ENCODE data around the gene KDM4C. TPM values are rescaled to one million over a fixed set of nuclear protein-coding genes. Genes with fewer than 3 reads are reported as not detected.

The KDM4C gene
- total and polyA plus RNA-seq, 7 donors = 16.4 to 33.5 (median 28.8) TPM

- Histone ChIP-seq H3K27me3 (no peaks in the 10 kb centered on the region), H3K27ac (no peak overlapping the region), H3K4me3 (no peak overlapping the region), H3K36me3 (no peaks in the 10 kb centered on the region), H3K9me3 (no peaks in the 10 kb centered on the region), H3K4me1 (peaks cover 0 to 9% (median 6%) of the 10 kb centered on the region in 4 donors)
- intact Hi-C loops (cut with DNase I) = no loop called here
- 79 to 89% methylated on average over 1 of the region's 1 CpG for WGBS, 2 donors
- TF ChIP-seq EP300 (IDR thresholded peaks at IDR 0.05) (no peak), POLR2A (IDR thresholded peaks at IDR 0.05) (no peak), POLR2AphosphoS5 (IDR thresholded peaks at IDR 0.05) (no peak), CTCF (IDR thresholded peaks at IDR 0.05) (no peak)
- DNase-seq = no peak
Observed at GRCh38 chr9:6909181-6909580, 151.4 kb downstream of the KDM4C start.

GRCh38 chr9:6910032-6910431 lies 152.3 kb downstream of the KDM4C start:
- TF ChIP-seq EP300 (IDR thresholded peaks at IDR 0.05) (no peak), CTCF (IDR thresholded peaks at IDR 0.05) (peak in 1 of 4 experiments; percentile 13)
- H3K9me3 ChIP-seq = no peaks in the 10 kb centered on the region
- DNase-seq = no peak
- 48 to 57% methylated on average over 2 of the region's 2 CpGs for WGBS, 2 donors
- H3K27me3 ChIP-seq = no peaks in the 10 kb centered on the region
- H3K4me1 ChIP-seq = peaks cover 0 to 9% (median 6%) of the 10 kb centered on the region in 4 donors
- intact Hi-C loops (cut with DNase I) = no loop called here
- H3K27ac ChIP-seq = no peak overlapping the region
- no peaks in the 10 kb centered on the region for H3K36me3 ChIP-seq
- no peak overlapping the region for H3K4me3 ChIP-seq

- TF ChIP-seq CTCF (IDR thresholded peaks at IDR 0.05) = no peak
- TF ChIP-seq EP300 (IDR thresholded peaks at IDR 0.05) = no peak
- no peak for TF ChIP-seq POLR2AphosphoS5 (IDR thresholded peaks at IDR 0.05)
- TF ChIP-seq POLR2A (IDR thresholded peaks at IDR 0.05) = no peak
- Histone ChIP-seq H3K4me1 (peaks cover 0 to 9% (median 6%) of the 10 kb centered on the region in 4 donors), H3K9me3 (no peaks in the 10 kb centered on the region), H3K27me3 (no peaks in the 10 kb centered on the region), H3K27ac (no peak overlapping the region), H3K36me3 (no peaks in the 10 kb centered on the region), H3K4me3 (no peak overlapping the region)
- DNase-seq = no peak
- intact Hi-C loops (cut with DNase I) = no loop called here
- 93 to 95% methylated on average over 3 of the region's 3 CpGs for WGBS, 2 donors
Observed at GRCh38 chr9:6910497-6910896, 152.7 kb downstream of the KDM4C start.

GRCh38 chr9:6911901-6912638 lies 154.3 kb downstream of the KDM4C start:
- H3K4me3 ChIP-seq = no peak overlapping the region
- TF ChIP-seq CTCF (IDR thresholded peaks at IDR 0.05) = no peak
- TF ChIP-seq POLR2A (IDR thresholded peaks at IDR 0.05) = no peak
- no peak for TF ChIP-seq POLR2AphosphoS5 (IDR thresholded peaks at IDR 0.05)
- no peak for TF ChIP-seq EP300 (IDR thresholded peaks at IDR 0.05)
- intact Hi-C loops (cut with DNase I) = no loop called here
- H3K4me1 ChIP-seq = peaks cover 0 to 9% (median 6%) of the 10 kb centered on the region in 4 donors
- H3K27me3 ChIP-seq = no peaks in the 10 kb centered on the region
- no peak overlapping the region for H3K27ac ChIP-seq
- no peaks in the 10 kb centered on the region for H3K36me3 ChIP-seq
- DNase-seq = no peak
- 84 to 94% methylated on average over 3 of the region's 3 CpGs for WGBS, 2 donors
- H3K9me3 ChIP-seq = no peaks in the 10 kb centered on the region

- no peak overlapping the region for H3K4me3 ChIP-seq
- DNase-seq = no peak
- TF ChIP-seq POLR2AphosphoS5 (IDR thresholded peaks at IDR 0.05) (no peak), CTCF (IDR thresholded peaks at IDR 0.05) (no peak), POLR2A (IDR thresholded peaks at IDR 0.05) (no peak), EP300 (IDR thresholded peaks at IDR 0.05) (no peak)
- no peaks in the 10 kb centered on the region for H3K27me3 ChIP-seq
- peaks cover 0 to 9% (median 6%) of the 10 kb centered on the region in 4 donors for H3K4me1 ChIP-seq
- H3K27ac ChIP-seq = no peak overlapping the region
- intact Hi-C loops (cut with DNase I) = no loop called here
- no peaks in the 10 kb centered on the region for H3K9me3 ChIP-seq
- H3K36me3 ChIP-seq = no peaks in the 10 kb centered on the region
- WGBS, 2 donors = 86 to 90% methylated on average over 4 of the region's 4 CpGs
Observed at GRCh38 chr9:6915635-6916034, 157.9 kb downstream of the KDM4C start.

All from sigmoid colon (tissue), 7 donors.